ENCODE data around the gene PRKN. TPM values are rescaled to one million over a fixed set of nuclear protein-coding genes. Genes with fewer than 3 reads are reported as not detected.

The PRKN gene
- total and polyA plus RNA-seq, 10 donors, result 0.23 to 14.1 (median 7.0) TPM

- Histone ChIP-seq H3K4me1 (no peaks in the 10 kb centered on the region), H3K4me3 (no peak overlapping the region), H3K9me3 (peaks cover 0 to 1% (median 0%) of the 10 kb centered on the region in 8 donors), H3K36me3 (no peaks in the 10 kb centered on the region), H3K27me3 (replicated peaks in 1 of 7) (no peaks in the 10 kb centered on the region), H3K27ac (no peak overlapping the region)
- DNase-seq, result no peak
- TF ChIP-seq CTCF (IDR thresholded peaks at IDR 0.05 in 8 of 11, conservative IDR thresholded peaks at IDR 0.05 in 3 of 11), result no peak
- TF ChIP-seq POLR2A (IDR thresholded peaks at IDR 0.05), result no peak
- no peak for TF ChIP-seq POLR2AphosphoS5 (IDR thresholded peaks at IDR 0.05)
- 62 to 90% (median 73%) methylated on average over 2 of the region's 2 CpGs for WGBS, 5 donors
- intact Hi-C loops (cut with DNase I; ENCODE audit: low total_unique reads), result no loop called here
These were observed 636.8 kb downstream of the PRKN start for GRCh38 chr6:162090734-162091133.

- no peaks in the 10 kb centered on the region for H3K36me3 ChIP-seq
- 84 to 92% (median 85%) methylated on average over 2 of the region's 2 CpGs for WGBS, 5 donors
- peaks cover 0 to under 1% (median 0%) of the 10 kb centered on the region in 8 donors for H3K9me3 ChIP-seq
These were observed 639.5 kb downstream of the PRKN start for GRCh38 chr6:162088091-162088490.

GRCh38 chr6:162085561-162085960 lies 642.0 kb downstream of the PRKN start:
- H3K27ac ChIP-seq, result no peak overlapping the region
- intact Hi-C loops (cut with DNase I; ENCODE audit: low total_unique reads), result no loop called here
- H3K36me3 ChIP-seq, result no peaks in the 10 kb centered on the region
- no peaks in the 10 kb centered on the region for H3K4me1 ChIP-seq
- peaks cover 0 to 19% (median 0%) of the 10 kb centered on the region in 8 donors for H3K9me3 ChIP-seq
- DNase-seq, result no peak
- H3K4me3 ChIP-seq, result no peak overlapping the region
- TF ChIP-seq CTCF (IDR thresholded peaks at IDR 0.05 in 8 of 11, conservative IDR thresholded peaks at IDR 0.05 in 3 of 11), result no peak
- TF ChIP-seq POLR2AphosphoS5 (IDR thresholded peaks at IDR 0.05), result no peak
- no peak for TF ChIP-seq POLR2A (IDR thresholded peaks at IDR 0.05)
- H3K27me3 ChIP-seq (replicated peaks in 1 of 7), result no peaks in the 10 kb centered on the region
- WGBS, 5 donors, result 85 to 92% (median 89%) methylated on average over 1 of the region's 1 CpG

More at GRCh38 chr6:162088091-162088490, 639.5 kb downstream of the PRKN start:
- Histone ChIP-seq H3K4me1 (no peaks in the 10 kb centered on the region), H3K27ac (no peak overlapping the region), H3K27me3 (replicated peaks in 1 of 7) (no peaks in the 10 kb centered on the region), H3K4me3 (no peak overlapping the region)
- intact Hi-C loops (cut with DNase I; ENCODE audit: low total_unique reads), result no loop called here
- no peak for TF ChIP-seq POLR2AphosphoS5 (IDR thresholded peaks at IDR 0.05)
- no peak for TF ChIP-seq CTCF (IDR thresholded peaks at IDR 0.05 in 8 of 11, conservative IDR thresholded peaks at IDR 0.05 in 3 of 11)
- no peak for DNase-seq

- TF ChIP-seq CTCF (IDR thresholded peaks at IDR 0.05 in 8 of 11, conservative IDR thresholded peaks at IDR 0.05 in 3 of 11) (no peak), POLR2A (IDR thresholded peaks at IDR 0.05) (no peak), POLR2AphosphoS5 (IDR thresholded peaks at IDR 0.05) (no peak)
- intact Hi-C loops (cut with DNase I; ENCODE audit: low total_unique reads), result no loop called here
These were observed 645.0 kb downstream of the PRKN start for GRCh38 chr6:162082520-162082919.

More at GRCh38 chr6:162082520-162082919, 645.0 kb downstream of the PRKN start:
- Histone ChIP-seq H3K9me3 (peaks cover 0 to 19% (median 0%) of the 10 kb centered on the region in 8 donors), H3K27ac (no peak overlapping the region), H3K36me3 (no peaks in the 10 kb centered on the region), H3K27me3 (replicated peaks in 1 of 7) (no peaks in the 10 kb centered on the region), H3K4me3 (no peak overlapping the region), H3K4me1 (no peaks in the 10 kb centered on the region)
- DNase-seq, result no peak
- 75 to 95% (median 85%) methylated on average over 1 of the region's 1 CpG for WGBS, 5 donors
